ENCODE data around the gene UBE2H.

Gene UBE2H

DNA sequence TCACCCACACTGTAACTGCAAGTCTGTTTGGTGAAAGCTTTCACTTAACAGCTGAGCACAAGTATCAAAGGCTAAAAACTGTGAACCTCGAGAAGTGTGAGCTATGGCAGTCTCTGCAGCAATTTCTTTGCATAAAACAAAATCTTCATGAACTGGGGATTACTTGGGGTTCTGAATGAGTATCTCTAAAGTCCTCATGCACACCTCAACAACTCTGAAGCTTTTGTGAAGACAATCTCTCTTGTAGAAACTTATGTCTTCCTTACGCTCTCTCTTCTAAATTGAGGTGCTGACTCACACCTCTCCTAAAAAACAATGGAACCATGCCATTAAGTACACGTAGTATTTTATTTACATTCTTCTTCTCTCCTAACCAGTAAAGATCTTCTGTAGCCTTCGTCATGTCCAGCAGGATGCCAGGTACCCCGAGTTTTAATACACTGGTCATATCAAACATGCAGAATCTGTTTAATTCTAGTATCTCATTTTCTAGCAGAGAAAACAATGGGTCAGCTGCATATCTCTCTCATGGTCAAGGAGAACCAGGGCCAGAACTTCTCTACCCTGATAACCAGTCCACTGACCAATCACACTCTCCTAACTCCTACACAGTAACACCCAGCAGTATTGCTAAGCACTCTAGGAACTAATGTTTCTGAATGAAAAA, 76.9 kb downstream of the UBE2H start:
- H3K4me3 ChIP-seq (ENCODE audit: low read depth, low read length), result no peak overlapping the region
- TF ChIP-seq, protein P1, sequence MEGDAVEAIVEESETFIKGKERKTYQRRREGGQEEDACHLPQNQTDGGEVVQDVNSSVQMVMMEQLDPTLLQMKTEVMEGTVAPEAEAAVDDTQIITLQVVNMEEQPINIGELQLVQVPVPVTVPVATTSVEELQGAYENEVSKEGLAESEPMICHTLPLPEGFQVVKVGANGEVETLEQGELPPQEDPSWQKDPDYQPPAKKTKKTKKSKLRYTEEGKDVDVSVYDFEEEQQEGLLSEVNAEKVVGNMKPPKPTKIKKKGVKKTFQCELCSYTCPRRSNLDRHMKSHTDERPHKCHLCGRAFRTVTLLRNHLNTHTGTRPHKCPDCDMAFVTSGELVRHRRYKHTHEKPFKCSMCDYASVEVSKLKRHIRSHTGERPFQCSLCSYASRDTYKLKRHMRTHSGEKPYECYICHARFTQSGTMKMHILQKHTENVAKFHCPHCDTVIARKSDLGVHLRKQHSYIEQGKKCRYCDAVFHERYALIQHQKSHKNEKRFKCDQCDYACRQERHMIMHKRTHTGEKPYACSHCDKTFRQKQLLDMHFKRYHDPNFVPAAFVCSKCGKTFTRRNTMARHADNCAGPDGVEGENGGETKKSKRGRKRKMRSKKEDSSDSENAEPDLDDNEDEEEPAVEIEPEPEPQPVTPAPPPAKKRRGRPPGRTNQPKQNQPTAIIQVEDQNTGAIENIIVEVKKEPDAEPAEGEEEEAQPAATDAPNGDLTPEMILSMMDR (IDR thresholded peaks at IDR 0.05; ENCODE audit: control insufficient read depth, extremely low read depth, insufficient read depth), result no peak
- DNase-seq (ENCODE audit: low read depth), result no peak

DNA sequence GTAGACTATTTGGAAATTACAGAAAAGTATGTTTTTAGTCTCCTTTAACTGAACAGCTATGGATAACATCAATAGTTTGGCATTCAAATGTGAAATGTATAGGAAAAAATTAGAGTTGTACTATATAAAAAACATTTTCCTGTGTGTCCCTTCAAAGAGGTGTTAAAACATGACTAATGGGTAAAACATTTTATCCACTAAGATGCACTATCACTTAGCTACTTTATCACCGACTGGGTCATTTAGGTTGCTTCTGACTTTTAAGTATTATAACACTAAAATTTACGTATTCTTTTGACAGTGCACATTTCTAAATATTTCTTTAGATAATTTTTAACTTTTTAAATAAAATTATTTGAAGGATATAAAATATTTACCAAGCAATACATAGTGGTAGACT, 77.6 kb downstream of the UBE2H start:
- TF ChIP-seq, protein P1 (IDR thresholded peaks at IDR 0.05; ENCODE audit: control insufficient read depth, extremely low read depth, insufficient read depth), result no peak
- no peak for DNase-seq (ENCODE audit: low read depth)
- H3K4me3 ChIP-seq (ENCODE audit: low read depth, low read length), result no peak overlapping the region

- TF ChIP-seq, protein P1 (IDR thresholded peaks at IDR 0.05; ENCODE audit: control insufficient read depth, extremely low read depth, insufficient read depth), result no peak
- no peak for DNase-seq (ENCODE audit: low read depth)
- no peak overlapping the region for H3K4me3 ChIP-seq (ENCODE audit: low read depth, low read length)
These were observed 78.0 kb downstream of the UBE2H start for GRCh38 chr7:129874722-129875121.

DNA sequence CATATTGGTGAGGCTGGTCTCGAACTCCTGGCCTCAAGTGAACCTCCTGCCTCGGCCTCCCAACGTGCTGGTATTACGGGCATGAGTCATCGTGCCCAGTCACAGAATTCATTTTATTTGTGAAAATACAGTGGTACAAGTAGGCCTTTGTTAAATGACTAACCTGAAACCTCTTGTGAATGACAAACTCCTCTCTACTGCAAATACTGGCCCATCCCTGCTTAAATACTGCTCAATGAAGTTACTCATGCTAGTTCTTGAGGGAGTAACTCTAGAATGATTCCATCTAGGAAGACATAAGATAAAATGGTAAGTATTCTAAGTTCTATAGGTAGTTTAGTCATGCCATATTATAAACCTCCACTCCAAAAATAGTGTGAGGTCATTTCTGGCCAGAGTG, 80.7 kb downstream of the UBE2H start:
- H3K4me3 ChIP-seq (ENCODE audit: low read depth, low read length), result no peak overlapping the region
- DNase-seq (ENCODE audit: low read depth), result no peak
- TF ChIP-seq, protein P1 (IDR thresholded peaks at IDR 0.05; ENCODE audit: control insufficient read depth, extremely low read depth, insufficient read depth), result no peak

GRCh38 chr7:129870668-129871067, 82.1 kb downstream of the UBE2H start:
- H3K4me3 ChIP-seq (ENCODE audit: low read depth, low read length), result no peak overlapping the region
- TF ChIP-seq, protein P1 (IDR thresholded peaks at IDR 0.05; ENCODE audit: control insufficient read depth, extremely low read depth, insufficient read depth), result no peak

GRCh38 chr7:129866251-129866650, 86.5 kb downstream of the UBE2H start:
- TF ChIP-seq, protein P1 (IDR thresholded peaks at IDR 0.05; ENCODE audit: control insufficient read depth, extremely low read depth, insufficient read depth), result no peak
- no peak overlapping the region for H3K4me3 ChIP-seq (ENCODE audit: low read depth, low read length)
- DNase-seq (ENCODE audit: low read depth), result no peak

More at GRCh38 chr7:129870668-129871067, 82.1 kb downstream of the UBE2H start:
- no peak for DNase-seq (ENCODE audit: low read depth)

DNA sequence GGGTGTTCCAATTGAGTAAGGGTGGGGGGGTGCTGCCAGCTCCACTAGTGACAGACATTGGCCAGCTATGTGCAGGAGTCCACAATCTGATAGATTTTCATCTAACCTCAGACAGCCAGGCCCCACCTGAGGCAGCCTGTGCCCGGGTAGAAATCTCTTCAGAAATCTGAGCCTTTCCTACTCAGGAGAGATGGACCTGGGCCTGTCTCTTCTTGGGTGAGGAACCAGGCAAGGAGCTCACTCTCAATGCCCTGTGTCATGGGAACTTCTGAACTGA, 86.9 kb downstream of the UBE2H start:
- TF ChIP-seq, protein P1 (IDR thresholded peaks at IDR 0.05; ENCODE audit: control insufficient read depth, extremely low read depth, insufficient read depth), result no peak

More for the DNA sequence above, 86.9 kb downstream of the UBE2H start:
- no peak for DNase-seq (ENCODE audit: low read depth)
- H3K4me3 ChIP-seq (ENCODE audit: low read depth, low read length), result no peak overlapping the region
